Measurements from ENCODE around the gene WDR18. TPM values are rescaled to one million over a fixed set of nuclear protein-coding genes. Genes with fewer than 3 reads are reported as not detected.

WDR18 gene
- total RNA-seq, 4 donors from 2014 or later, result 9.9 to 30.3 (median 28.4) TPM

DNA sequence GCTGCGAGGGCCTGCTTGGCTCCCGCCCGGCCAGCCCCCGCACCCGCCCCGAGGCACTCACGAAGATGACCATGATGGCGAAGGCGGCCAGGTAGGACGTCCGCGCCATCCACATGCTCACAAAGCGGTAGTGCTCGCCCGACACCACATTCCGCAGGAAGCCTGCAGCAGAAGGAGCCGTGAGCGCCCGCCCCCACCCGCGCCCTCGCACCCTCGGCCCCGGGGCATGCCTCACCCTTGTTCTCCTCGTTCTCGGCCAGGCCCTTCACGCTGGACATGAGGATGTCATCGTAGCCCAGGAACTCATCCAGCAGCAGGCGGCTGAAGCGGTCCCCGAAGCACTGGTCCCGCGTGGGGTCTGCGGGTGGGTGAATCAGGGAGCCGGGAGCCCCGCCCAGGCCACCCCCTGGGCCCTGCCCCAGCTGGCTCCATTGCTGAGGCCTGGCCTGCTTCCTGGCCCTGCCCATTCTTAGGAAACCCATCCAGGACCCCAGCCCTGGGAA is 27.7 kb downstream of the WDR18 start:
- H3K9me3 ChIP-seq, result no peaks in the 10 kb centered on the region
- peaks cover 48 to 69% (median 67%) of the 10 kb centered on the region in 4 donors for H3K36me3 ChIP-seq
- H3K4me1 ChIP-seq, result peaks cover 23 to 41% (median 27%) of the 10 kb centered on the region in 4 donors
- no peaks in the 10 kb centered on the region for H3K27me3 ChIP-seq
- DNase-seq (ENCODE audit: extremely low spot score), result no peak
- no peak for TF ChIP-seq POLR2A (IDR thresholded peaks at IDR 0.05; ENCODE audit: low read depth)
- no peak for TF ChIP-seq POLR2AphosphoS5 (IDR thresholded peaks at IDR 0.05)
- TF ChIP-seq, protein P1, sequence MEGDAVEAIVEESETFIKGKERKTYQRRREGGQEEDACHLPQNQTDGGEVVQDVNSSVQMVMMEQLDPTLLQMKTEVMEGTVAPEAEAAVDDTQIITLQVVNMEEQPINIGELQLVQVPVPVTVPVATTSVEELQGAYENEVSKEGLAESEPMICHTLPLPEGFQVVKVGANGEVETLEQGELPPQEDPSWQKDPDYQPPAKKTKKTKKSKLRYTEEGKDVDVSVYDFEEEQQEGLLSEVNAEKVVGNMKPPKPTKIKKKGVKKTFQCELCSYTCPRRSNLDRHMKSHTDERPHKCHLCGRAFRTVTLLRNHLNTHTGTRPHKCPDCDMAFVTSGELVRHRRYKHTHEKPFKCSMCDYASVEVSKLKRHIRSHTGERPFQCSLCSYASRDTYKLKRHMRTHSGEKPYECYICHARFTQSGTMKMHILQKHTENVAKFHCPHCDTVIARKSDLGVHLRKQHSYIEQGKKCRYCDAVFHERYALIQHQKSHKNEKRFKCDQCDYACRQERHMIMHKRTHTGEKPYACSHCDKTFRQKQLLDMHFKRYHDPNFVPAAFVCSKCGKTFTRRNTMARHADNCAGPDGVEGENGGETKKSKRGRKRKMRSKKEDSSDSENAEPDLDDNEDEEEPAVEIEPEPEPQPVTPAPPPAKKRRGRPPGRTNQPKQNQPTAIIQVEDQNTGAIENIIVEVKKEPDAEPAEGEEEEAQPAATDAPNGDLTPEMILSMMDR (IDR thresholded peaks at IDR 0.05), result no peak
- TF ChIP-seq EP300 (IDR thresholded peaks at IDR 0.05), result no peak
- 90% methylated on average over 21 of the region's 36 CpGs for WGBS
- intact Hi-C loops (cut with DNase I), result no loop called here
- H3K27ac ChIP-seq (replicated peaks in 1 of 4), result no peak overlapping the region
- no peak overlapping the region for H3K4me3 ChIP-seq

DNA sequence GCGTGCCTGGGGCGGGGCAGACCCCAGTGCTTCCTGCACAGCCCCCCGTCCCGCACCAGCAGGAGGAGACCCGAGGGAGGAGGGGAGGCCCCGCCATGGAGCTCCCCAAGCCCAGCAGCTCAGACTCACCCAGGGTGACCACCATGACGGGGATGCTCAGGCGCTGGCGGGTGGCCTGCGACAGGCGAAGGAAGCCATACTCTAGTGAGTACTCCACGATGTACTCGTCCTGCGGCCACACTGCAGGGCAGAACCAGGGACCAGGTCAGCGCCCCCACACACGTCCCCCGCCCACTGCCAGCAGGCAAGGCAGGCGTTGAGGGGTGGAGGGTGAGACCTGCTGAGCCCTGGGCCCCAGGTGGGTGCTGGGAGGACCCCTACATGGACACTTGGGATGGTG is 28.2 kb downstream of the WDR18 start:
- DNase-seq (ENCODE audit: extremely low spot score), result no peak
- Histone ChIP-seq H3K9me3 (no peaks in the 10 kb centered on the region), H3K27ac (replicated peaks in 1 of 4) (no peak overlapping the region), H3K27me3 (no peaks in the 10 kb centered on the region), H3K4me3 (no peak overlapping the region), H3K4me1 (peaks cover 27 to 45% (median 32%) of the 10 kb centered on the region in 4 donors), H3K36me3 (peaks cover 48 to 69% (median 67%) of the 10 kb centered on the region in 4 donors)
- 83% methylated on average over 3 of the region's 18 CpGs for WGBS
- TF ChIP-seq EP300 (IDR thresholded peaks at IDR 0.05), result no peak
- TF ChIP-seq POLR2AphosphoS5 (IDR thresholded peaks at IDR 0.05), result no peak
- TF ChIP-seq, protein P1 (IDR thresholded peaks at IDR 0.05), result no peak
- TF ChIP-seq POLR2A (IDR thresholded peaks at IDR 0.05; ENCODE audit: low read depth), result no peak
- intact Hi-C loops (cut with DNase I), result no loop called here

DNA sequence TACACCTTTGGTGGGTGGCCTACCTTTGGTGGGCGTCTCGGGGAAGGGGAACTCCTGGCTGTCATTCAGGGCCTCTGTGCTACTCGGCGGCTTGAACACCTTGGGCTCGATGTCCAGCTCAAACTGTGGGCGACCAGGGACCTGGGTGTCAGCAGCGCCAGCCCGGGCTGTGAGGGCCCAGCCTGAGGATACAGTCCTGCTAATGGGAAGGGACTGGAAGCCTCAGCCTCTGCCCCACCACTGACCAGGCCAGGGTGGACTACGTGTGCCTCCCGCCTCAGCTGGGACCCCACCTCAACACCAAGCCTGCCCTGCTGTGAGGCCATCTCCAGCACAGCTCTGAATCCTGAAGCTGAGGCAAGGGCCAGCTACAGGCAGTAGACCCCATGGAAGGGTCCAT is 29.1 kb downstream of the WDR18 start:
- Histone ChIP-seq H3K36me3 (peaks cover 48 to 69% (median 67%) of the 10 kb centered on the region in 4 donors), H3K9me3 (no peaks in the 10 kb centered on the region), H3K27ac (replicated peaks in 1 of 4) (no peak overlapping the region), H3K4me1 (peaks cover 36 to 54% (median 41%) of the 10 kb centered on the region in 4 donors), H3K27me3 (no peaks in the 10 kb centered on the region), H3K4me3 (no peak overlapping the region)
- TF ChIP-seq POLR2AphosphoS5 (IDR thresholded peaks at IDR 0.05) (no peak), EP300 (IDR thresholded peaks at IDR 0.05) (no peak), POLR2A (IDR thresholded peaks at IDR 0.05; ENCODE audit: low read depth) (no peak)
- TF ChIP-seq, protein P1 (IDR thresholded peaks at IDR 0.05), result no peak
- intact Hi-C loops (cut with DNase I), result no loop called here
- no peak for DNase-seq (ENCODE audit: extremely low spot score)
- no CpG with 5 or more reads among the region's 10 CpGs for WGBS

DNA sequence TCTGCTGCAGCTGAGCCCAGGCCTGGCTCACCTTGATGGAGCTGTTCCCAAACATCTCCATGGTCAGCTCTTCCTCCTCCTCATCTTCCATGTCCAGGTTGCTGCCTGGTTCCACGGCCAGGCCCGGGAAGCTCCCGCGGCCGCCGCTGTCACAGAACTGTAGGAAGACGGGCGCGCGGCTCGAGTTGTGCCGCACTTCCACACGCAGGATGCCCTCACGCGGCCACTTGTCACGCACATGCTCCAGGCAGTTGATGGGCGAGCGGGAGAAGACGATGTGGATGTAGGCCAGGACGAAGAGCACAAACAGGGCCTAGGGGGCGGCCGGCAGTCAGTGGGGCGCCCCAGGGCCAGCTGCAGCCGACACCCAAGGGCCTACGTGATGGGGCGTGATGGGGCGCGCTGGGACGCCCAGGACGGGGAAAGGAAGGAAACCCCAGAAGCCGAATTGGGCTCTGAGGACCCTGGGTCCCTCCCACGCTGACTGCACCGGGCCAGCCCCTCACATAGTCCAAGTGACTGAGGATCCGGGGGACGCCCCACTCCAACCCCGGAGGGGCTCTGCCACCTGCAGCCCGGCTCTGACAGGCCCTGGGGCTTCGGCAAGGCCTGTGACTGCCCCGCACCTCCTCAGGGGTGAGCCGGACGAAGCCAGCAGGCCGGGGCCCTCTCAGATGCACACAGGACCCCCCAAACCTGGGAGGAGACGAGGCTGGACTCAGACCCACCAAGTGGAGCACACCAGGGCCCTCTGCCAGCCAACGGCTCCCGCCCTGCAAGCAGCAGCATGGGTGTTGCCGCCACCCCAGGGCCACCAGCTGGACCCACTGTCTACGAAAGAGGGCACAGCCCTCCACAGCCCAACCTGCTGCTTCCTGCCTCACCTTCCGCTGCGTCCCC is 30.3 kb downstream of the WDR18 start:
- TF ChIP-seq EP300 (IDR thresholded peaks at IDR 0.05) (no peak), POLR2A (IDR thresholded peaks at IDR 0.05; ENCODE audit: low read depth) (no peak), POLR2AphosphoS5 (IDR thresholded peaks at IDR 0.05) (no peak)
- TF ChIP-seq, protein P1 (IDR thresholded peaks at IDR 0.05), result no peak
- intact Hi-C loops (cut with DNase I), result no loop called here
- peaks cover 43 to 58% (median 56%) of the 10 kb centered on the region in 4 donors for H3K36me3 ChIP-seq

More for the DNA sequence above, 30.3 kb downstream of the WDR18 start:
- WGBS, result 93% methylated on average over 35 of the region's 49 CpGs
- no peak overlapping the region for H3K27ac ChIP-seq (replicated peaks in 1 of 4)
- no peak for DNase-seq (ENCODE audit: extremely low spot score)
- no peak overlapping the region for H3K4me3 ChIP-seq
- H3K4me1 ChIP-seq, result peaks cover 48 to 66% (median 53%) of the 10 kb centered on the region in 4 donors
- no peaks in the 10 kb centered on the region for H3K27me3 ChIP-seq
- no peaks in the 10 kb centered on the region for H3K9me3 ChIP-seq

All from esophagus muscularis mucosa (tissue), 4 donors.